PC-9 (cell line): ENCODE measurements around the gene RAB3IL1.

ENCODE experiments used
- EZH2 ChIP-seq: fragments of 200-600 bp; sonication (generic); IDR thresholded peaks from 2 replicates; pipeline ENCODE4 v1.8.0; 2017; ENCODE audit warnings: antibody characterized with exemption, low read depth
- TF ChIP-seq, protein P1 (sequence below): fragments of 200-600 bp; sonication (generic); conservative IDR thresholded peaks from 2 replicates; pipeline ENCODE4 v1.6.1; 2017; ENCODE audit warnings: mixed run types, antibody characterized with exemption, mild to moderate bottlenecking, moderate library complexity

- TF ChIP-seq, protein P1, sequence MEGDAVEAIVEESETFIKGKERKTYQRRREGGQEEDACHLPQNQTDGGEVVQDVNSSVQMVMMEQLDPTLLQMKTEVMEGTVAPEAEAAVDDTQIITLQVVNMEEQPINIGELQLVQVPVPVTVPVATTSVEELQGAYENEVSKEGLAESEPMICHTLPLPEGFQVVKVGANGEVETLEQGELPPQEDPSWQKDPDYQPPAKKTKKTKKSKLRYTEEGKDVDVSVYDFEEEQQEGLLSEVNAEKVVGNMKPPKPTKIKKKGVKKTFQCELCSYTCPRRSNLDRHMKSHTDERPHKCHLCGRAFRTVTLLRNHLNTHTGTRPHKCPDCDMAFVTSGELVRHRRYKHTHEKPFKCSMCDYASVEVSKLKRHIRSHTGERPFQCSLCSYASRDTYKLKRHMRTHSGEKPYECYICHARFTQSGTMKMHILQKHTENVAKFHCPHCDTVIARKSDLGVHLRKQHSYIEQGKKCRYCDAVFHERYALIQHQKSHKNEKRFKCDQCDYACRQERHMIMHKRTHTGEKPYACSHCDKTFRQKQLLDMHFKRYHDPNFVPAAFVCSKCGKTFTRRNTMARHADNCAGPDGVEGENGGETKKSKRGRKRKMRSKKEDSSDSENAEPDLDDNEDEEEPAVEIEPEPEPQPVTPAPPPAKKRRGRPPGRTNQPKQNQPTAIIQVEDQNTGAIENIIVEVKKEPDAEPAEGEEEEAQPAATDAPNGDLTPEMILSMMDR, result peak; percentile 95
- no peak for TF ChIP-seq EZH2
Observed at GRCh38 chr11:61947486-61948210, 30.3 kb upstream of the RAB3IL1 start.
